ENCODE results near the gene AXIN1. TPM values are rescaled to one million over a fixed set of nuclear protein-coding genes. Genes with fewer than 3 reads are reported as not detected.

Gene AXIN1
- total RNA-seq, 1 experiment from 2014 or later, result 32.7 TPM

- intact Hi-C loops (cut with micrococcal nuclease; ENCODE audit: unreplicated experiment), result no loop called here
- ChIA-PET CTCF (no interaction called here), POLR2A (ENCODE audit: low non-redundant PET) (interaction anchor here (0.6 kb wide), 1 partner anchor 102 kb away, joined by 4 read pairs; no protein-coding TSS in a partner anchor)
- no peak for TF ChIP-seq CTCF (conservative IDR thresholded peaks at IDR 0.05; ENCODE audit: low read depth, low read length)
- TF ChIP-seq EZH2 (IDR thresholded peaks at IDR 0.05; ENCODE audit: borderline replicate concordance, low read depth, low read length, poor library complexity, severe bottlenecking), result no peak
- no peaks in the 10 kb centered on the region for H3K9me3 ChIP-seq (ENCODE audit: low read depth, low read length, poor library complexity, severe bottlenecking)
- H3K4me1 ChIP-seq (ENCODE audit: insufficient read depth, low read length, poor library complexity, severe bottlenecking), result no peaks in the 10 kb centered on the region
- no peaks in the 10 kb centered on the region for H3K36me3 ChIP-seq (ENCODE audit: insufficient read depth, low read length, poor library complexity, severe bottlenecking)
- BruUV-seq (replicated peaks), result no TSS peak
- peak overlapping the region; percentile 4 for H3K27ac ChIP-seq (ENCODE audit: low read depth, low read length, poor library complexity, severe bottlenecking)
- H3K4me3 ChIP-seq (ENCODE audit: low read depth, low read length, poor library complexity, severe bottlenecking), result no peak overlapping the region
- no peaks in the 10 kb centered on the region for H3K27me3 ChIP-seq (replicated peaks; ENCODE audit: insufficient read depth, low read depth, low read length, poor library complexity)
- DNase-seq (ENCODE audit: low spot score), result no peak
Measured at GRCh38 chr16:239948-240277, 112.6 kb downstream of the AXIN1 start.

Other genes with a start within 250 kb of the AXIN1 start
- 61.6 and 62.6 TPM in 2 replicates for gene NPRL3, start 214.1 kb downstream of the AXIN1 start, total RNA-seq (2021)
- gene HBZ, start 200.1 kb downstream of the AXIN1 start, total RNA-seq (2021), result not detected in 2 replicates
- gene HBM, start 186.7 kb downstream of the AXIN1 start, total RNA-seq (2021), result not detected in 2 replicates
- 1.9 and 6.1 TPM in 2 replicates for gene HBA2, start 179.8 kb downstream of the AXIN1 start, total RNA-seq (2021)
- gene HBA1, start 176.0 kb downstream of the AXIN1 start, total RNA-seq (2021), result 5.9 and 9.5 TPM in 2 replicates
- 1.2 and 5.2 TPM in 2 replicates for gene HBQ1, start 172.3 kb downstream of the AXIN1 start, total RNA-seq (2021)
- 128 and 152 TPM in 2 replicates for gene LUC7L, start 123.3 kb downstream of the AXIN1 start, total RNA-seq (2021)
- 72.4 and 82.1 TPM in 2 replicates for gene FAM234A, start 117.9 kb downstream of the AXIN1 start, total RNA-seq (2021)
- not detected in 2 replicates for gene RGS11, start 76.8 kb downstream of the AXIN1 start, total RNA-seq (2021)
- gene ARHGDIG, start 72.1 kb downstream of the AXIN1 start, total RNA-seq (2021), result 0.41 and 0.48 TPM in 2 replicates
- 0.46 TPM in 1 of 2 replicates, not detected in the other for gene PDIA2, start 69.6 kb downstream of the AXIN1 start, total RNA-seq (2021)
- gene MRPL28, start 17.8 kb upstream of the AXIN1 start, total RNA-seq (2021), result 150 and 157 TPM in 2 replicates
- 38.7 and 47.1 TPM in 2 replicates for gene PGAP6, start 29.3 kb upstream of the AXIN1 start, total RNA-seq (2021)
- 261 and 321 TPM in 2 replicates for gene NME4, start 44.5 kb upstream of the AXIN1 start, total RNA-seq (2021)
- gene DECR2, start 49.2 kb upstream of the AXIN1 start, total RNA-seq (2021), result 27.5 and 28.7 TPM in 2 replicates
- 44.8 and 44.9 TPM in 2 replicates for gene RAB11FIP3, start 72.9 kb upstream of the AXIN1 start, total RNA-seq (2021)
- gene CAPN15, start 175.0 kb upstream of the AXIN1 start, total RNA-seq (2021), result 77.7 and 91.2 TPM in 2 replicates
- gene PRR35, start 207.7 kb upstream of the AXIN1 start, total RNA-seq (2021), result 0.13 TPM in 1 of 2 replicates, not detected in the other
- gene NHLRC4, start 214.3 kb upstream of the AXIN1 start, total RNA-seq (2021), result 0.21 and 0.52 TPM in 2 replicates
- 59.4 and 65.7 TPM in 2 replicates for gene PIGQ, start 217.2 kb upstream of the AXIN1 start, total RNA-seq (2021)
- 19.9 and 20.6 TPM in 2 replicates for gene RAB40C, start 237.3 kb upstream of the AXIN1 start, total RNA-seq (2021)